Bronchus fibroblast of lung (primary cell): ENCODE measurements around the gene ELF4. TPM values are rescaled to one million over a fixed set of nuclear protein-coding genes. Genes with fewer than 3 reads are reported as not detected.

Source experiments
- total RNA-seq: library from RNA; depleted of rRNA; stranded (reverse); fragments of >200 nt; gene quantifications from 2 replicates; pipeline ENCODE4 v1.2.3, GENCODE V29; 2015

Gene ELF4
- total RNA-seq: 17.5 and 17.8 TPM in 2 replicates

GRCh38 chrX:130110379-130111219 is at the start of gene ELF4:
TSS of gene ELF4 (minus strand) at chrX:130110497. CDS start at chrX:130081330, 29,167 bp downstream.

Other genes with a start within 250 kb of the ELF4 start
- gene UTP14A, start 204.3 kb downstream of the ELF4 start, total RNA-seq: 10.1 and 14.0 TPM in 2 replicates
- 1.9 and 2.5 TPM in 2 replicates for gene BCORL1, start 127.9 kb downstream of the ELF4 start, total RNA-seq
- 15.8 and 17.1 TPM in 2 replicates for gene AIFM1, start 55.3 kb upstream of the ELF4 start, total RNA-seq
- 7.0 and 10.1 TPM in 2 replicates for gene RAB33A, start 61.5 kb upstream of the ELF4 start, total RNA-seq
- gene ZNF280C, start 158.4 kb upstream of the ELF4 start, total RNA-seq: 3.1 and 4.4 TPM in 2 replicates
- gene SLC25A14, start 229.4 kb upstream of the ELF4 start, total RNA-seq: 9.8 and 12.9 TPM in 2 replicates